ENCODE measurements around the gene ERBIN. TPM values are rescaled to one million over a fixed set of nuclear protein-coding genes. Genes with fewer than 3 reads are reported as not detected.

Gene ERBIN
- total and polyA plus RNA-seq, 5 donors from 2014 or later = 21.5 to 114 (median 39.3) TPM

DNA sequence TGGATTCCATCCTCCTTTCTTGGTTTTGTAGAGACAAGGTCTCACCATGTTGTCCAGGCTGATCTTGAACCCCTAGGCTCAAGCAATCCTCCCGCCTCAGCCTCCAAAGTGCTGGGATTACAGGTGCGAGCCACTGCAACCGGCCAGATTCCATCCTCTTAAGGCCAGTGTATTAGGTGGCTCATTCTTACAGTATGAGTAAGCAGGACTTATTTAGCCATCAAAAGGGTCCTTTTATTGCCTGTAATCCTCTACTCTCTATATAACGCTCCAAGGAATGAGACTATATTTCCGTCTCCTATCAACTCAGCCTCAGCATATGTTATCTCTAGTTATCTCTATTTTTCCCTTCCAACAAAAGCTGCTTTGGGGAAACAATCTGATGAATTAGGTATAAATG lies 3.0 kb upstream of the ERBIN start:
- H3K27me3 Mint-ChIP-seq = no peaks in the 10 kb centered on the region
- Histone ChIP-seq H3K4me3 (ENCODE audit: low read depth, low read length) (no peak overlapping the region), H3K27me3 (ENCODE audit: control insufficient read depth, insufficient read depth, low read length) (no peaks in the 10 kb centered on the region), H3K9me3 (ENCODE audit: control insufficient read depth in 2 of 2, low read length in 2 of 2) (no peaks in the 10 kb centered on the region), H3K4me1 (ENCODE audit: control insufficient read depth, insufficient read depth, low read length, poor library complexity, severe bottlenecking) (peaks cover 20% of the 10 kb centered on the region), H3K27ac (ENCODE audit: insufficient read depth, low read length, poor library complexity, severe bottlenecking) (no peak overlapping the region), H3K36me3 (ENCODE audit: control insufficient read depth, insufficient read depth, low read length) (no peaks in the 10 kb centered on the region)
- no peak for DNase-seq
- H3K36me3 Mint-ChIP-seq = no peaks in the 10 kb centered on the region
- H3K4me3 Mint-ChIP-seq = peak overlapping the region in 2 of 4 donors; percentile 7 to 20
- H3K27ac Mint-ChIP-seq = peak overlapping the region in 2 of 3 donors; percentile 60 to 90
- H3K9me3 Mint-ChIP-seq = peaks cover 0 to 2% (median 0%) of the 10 kb centered on the region in 7 donors
- ATAC-seq (ENCODE audit: low read depth in 2 of 2) = no peak
- peaks cover 10 to 22% (median 15%) of the 10 kb centered on the region in 4 donors for H3K4me1 Mint-ChIP-seq

- H3K4me3 ChIP-seq (ENCODE audit: low read depth, low read length) = peak overlapping the region; percentile 75
- H3K36me3 Mint-ChIP-seq = peaks cover 2% of the 10 kb centered on the region
- peak overlapping the region; percentile 88 for H3K27ac ChIP-seq (ENCODE audit: insufficient read depth, low read length, poor library complexity, severe bottlenecking)
- H3K27me3 ChIP-seq (ENCODE audit: control insufficient read depth, insufficient read depth, low read length) = no peaks in the 10 kb centered on the region
- H3K27ac Mint-ChIP-seq = peak overlapping the region; percentile 90 to 95 (median 95)
- DNase-seq (no peak), ATAC-seq (ENCODE audit: low read depth in 2 of 2) (peak in 1 of 2 donors; percentile 4)
- no peaks in the 10 kb centered on the region for H3K36me3 ChIP-seq (ENCODE audit: control insufficient read depth, insufficient read depth, low read length)
- no peaks in the 10 kb centered on the region for H3K27me3 Mint-ChIP-seq
- H3K9me3 ChIP-seq (ENCODE audit: control insufficient read depth in 2 of 2, low read length in 2 of 2) = no peaks in the 10 kb centered on the region
- H3K4me1 Mint-ChIP-seq = peaks cover 10 to 29% (median 18%) of the 10 kb centered on the region in 4 donors
- peaks cover 30% of the 10 kb centered on the region for H3K4me1 ChIP-seq (ENCODE audit: control insufficient read depth, insufficient read depth, low read length, poor library complexity, severe bottlenecking)
- H3K9me3 Mint-ChIP-seq = peaks cover 0 to 2% (median 0%) of the 10 kb centered on the region in 7 donors
- peak overlapping the region; percentile 89 to 97 (median 94) for H3K4me3 Mint-ChIP-seq
These were observed 1.9 kb upstream of the ERBIN start for GRCh38 chr5:65924366-65925043.

DNA sequence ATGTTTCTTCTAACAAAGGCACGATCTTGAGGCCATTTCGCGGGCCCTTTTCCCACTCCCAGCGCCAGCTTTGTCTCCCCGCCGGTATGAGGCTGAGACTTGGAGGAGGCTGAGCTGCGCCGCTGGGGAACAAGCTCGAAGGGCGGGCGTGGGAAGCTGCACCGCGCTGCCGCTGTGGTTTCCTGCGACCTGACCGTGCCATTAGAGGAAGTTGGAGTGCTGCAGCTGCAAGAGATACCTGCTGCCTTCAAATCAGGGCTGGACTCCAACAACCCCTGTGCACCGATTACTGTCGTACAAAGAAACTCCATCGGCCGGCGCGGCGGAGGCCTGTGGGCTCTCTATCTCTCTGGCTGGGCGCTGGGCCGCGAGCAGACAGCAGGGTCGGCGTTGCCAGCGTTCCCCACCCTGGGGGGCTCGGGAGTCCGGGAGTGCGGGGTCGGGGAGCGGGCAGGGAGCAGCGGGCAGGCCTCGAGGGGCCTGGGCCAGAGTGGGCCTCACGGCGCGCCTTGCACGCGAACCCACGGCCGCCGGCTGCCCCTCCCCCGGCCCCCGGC lies 1.3 kb upstream of the ERBIN start:
- H3K4me1 ChIP-seq (ENCODE audit: control insufficient read depth, insufficient read depth, low read length, poor library complexity, severe bottlenecking) = peaks cover 36% of the 10 kb centered on the region
- no peaks in the 10 kb centered on the region for H3K36me3 ChIP-seq (ENCODE audit: control insufficient read depth, insufficient read depth, low read length)
- Mint-ChIP-seq H3K4me1 (peaks cover 10 to 35% (median 22%) of the 10 kb centered on the region in 4 donors), H3K27me3 (no peaks in the 10 kb centered on the region), H3K36me3 (peaks cover 8% of the 10 kb centered on the region), H3K4me3 (peak overlapping the region; percentile 89 to 97 (median 94)), H3K27ac (peak overlapping the region; percentile 90 to 95 (median 95)), H3K9me3 (peaks cover 0 to 2% (median 0%) of the 10 kb centered on the region in 7 donors)
- no peaks in the 10 kb centered on the region for H3K27me3 ChIP-seq (ENCODE audit: control insufficient read depth, insufficient read depth, low read length)
- DNase-seq (peak; percentile 63 to 89 (median 79)), ATAC-seq (ENCODE audit: low read depth in 2 of 2) (peak; percentile 61 to 67)
- peak overlapping the region; percentile 75 for H3K4me3 ChIP-seq (ENCODE audit: low read depth, low read length)
- no peaks in the 10 kb centered on the region for H3K9me3 ChIP-seq (ENCODE audit: control insufficient read depth in 2 of 2, low read length in 2 of 2)
- peak overlapping the region; percentile 88 for H3K27ac ChIP-seq (ENCODE audit: insufficient read depth, low read length, poor library complexity, severe bottlenecking)

- H3K27ac Mint-ChIP-seq = peak overlapping the region; percentile 90 to 95 (median 92)
- H3K9me3 Mint-ChIP-seq = peaks cover 0 to 2% (median 0%) of the 10 kb centered on the region in 7 donors
- ATAC-seq (ENCODE audit: low read depth in 2 of 2) (peak; percentile 75 to 76), DNase-seq (peak; percentile 78 to 89 (median 84))
- H3K4me1 Mint-ChIP-seq = peaks cover 16 to 41% (median 25%) of the 10 kb centered on the region in 4 donors
- no peak overlapping the region for H3K4me3 ChIP-seq (ENCODE audit: low read depth, low read length)
- H3K36me3 ChIP-seq (ENCODE audit: control insufficient read depth, insufficient read depth, low read length) = no peaks in the 10 kb centered on the region
- H3K27ac ChIP-seq (ENCODE audit: insufficient read depth, low read length, poor library complexity, severe bottlenecking) = peak overlapping the region; percentile 95
- peaks cover 11% of the 10 kb centered on the region for H3K36me3 Mint-ChIP-seq
- H3K4me3 Mint-ChIP-seq = peak overlapping the region; percentile 91 to 97 (median 94)
- H3K27me3 ChIP-seq (ENCODE audit: control insufficient read depth, insufficient read depth, low read length) = no peaks in the 10 kb centered on the region
- H3K4me1 ChIP-seq (ENCODE audit: control insufficient read depth, insufficient read depth, low read length, poor library complexity, severe bottlenecking) = peaks cover 42% of the 10 kb centered on the region
- no peaks in the 10 kb centered on the region for H3K27me3 Mint-ChIP-seq
- H3K9me3 ChIP-seq (ENCODE audit: control insufficient read depth in 2 of 2, low read length in 2 of 2) = no peaks in the 10 kb centered on the region
These were observed 637 bp upstream of the ERBIN start for GRCh38 chr5:65925601-65926275.

DNA sequence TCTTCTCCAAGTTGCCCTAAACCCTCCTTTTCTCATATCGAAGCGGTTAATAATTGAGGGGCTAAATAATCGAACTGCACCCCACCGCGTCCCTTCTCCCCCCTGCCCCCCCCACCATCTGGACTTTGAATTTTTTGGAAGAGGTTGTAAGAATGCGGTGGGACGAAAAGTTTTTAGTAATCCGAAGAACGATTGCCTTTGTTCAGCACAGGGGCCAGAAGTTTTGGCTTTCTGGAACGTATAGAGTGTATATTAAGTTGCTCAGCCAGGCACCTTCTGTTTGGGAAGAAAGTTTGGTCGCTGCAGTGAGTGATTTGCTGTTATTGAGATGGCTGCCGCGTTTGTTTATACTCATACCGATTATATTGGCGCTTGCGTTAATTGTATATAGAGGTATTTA lies 518 bp downstream of the ERBIN start:
- peak overlapping the region; percentile 93 to 99 (median 96) for H3K4me3 Mint-ChIP-seq

DNA sequence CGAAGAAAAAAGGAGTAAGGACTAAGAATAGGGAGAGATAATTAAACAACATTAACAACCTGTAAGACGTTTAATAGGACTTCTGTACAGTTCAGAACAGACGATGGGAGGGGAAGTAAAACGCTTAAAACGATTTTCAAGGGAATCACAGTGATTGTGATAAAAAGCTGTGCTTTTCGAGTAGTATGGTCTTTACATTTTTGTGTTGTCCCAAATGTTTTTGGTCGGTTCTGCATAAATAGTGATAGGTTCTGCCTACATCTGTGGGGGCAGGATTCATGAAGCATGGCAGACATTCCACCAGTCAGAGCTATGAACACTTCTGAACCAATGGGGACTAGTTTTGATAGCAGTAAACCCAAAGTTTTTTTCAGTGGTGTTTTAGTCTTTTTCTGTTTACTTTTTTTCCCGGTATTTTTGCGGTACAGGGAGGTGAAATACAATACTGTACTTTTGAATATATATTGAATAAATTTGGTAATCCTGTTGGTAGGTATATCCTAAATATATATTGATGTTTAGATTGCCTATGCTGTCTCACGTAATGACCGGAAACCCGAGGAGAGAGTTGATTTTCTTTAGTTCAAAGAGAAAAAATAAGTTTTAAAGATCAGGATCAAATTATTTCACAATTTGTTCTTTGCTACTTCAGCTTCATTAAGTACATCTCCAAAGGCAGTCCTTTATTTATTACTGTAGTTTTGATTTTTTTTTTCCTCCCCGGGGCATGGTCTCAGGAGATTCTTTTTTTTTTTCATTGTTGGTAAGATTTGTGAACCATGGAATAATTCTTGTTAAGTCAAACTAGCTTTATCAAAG lies 1.3 kb downstream of the ERBIN start:
- peak overlapping the region; percentile 93 to 99 (median 96) for H3K4me3 Mint-ChIP-seq

More for the DNA sequence above, 518 bp downstream of the ERBIN start:
- ATAC-seq (ENCODE audit: low read depth in 2 of 2) = no peak
- Histone ChIP-seq H3K27me3 (ENCODE audit: control insufficient read depth, insufficient read depth, low read length) (no peaks in the 10 kb centered on the region), H3K36me3 (ENCODE audit: control insufficient read depth, insufficient read depth, low read length) (no peaks in the 10 kb centered on the region), H3K4me1 (ENCODE audit: control insufficient read depth, insufficient read depth, low read length, poor library complexity, severe bottlenecking) (peaks cover 48% of the 10 kb centered on the region), H3K4me3 (ENCODE audit: low read depth, low read length) (peak overlapping the region; percentile 100), H3K9me3 (ENCODE audit: control insufficient read depth in 2 of 2, low read length in 2 of 2) (no peaks in the 10 kb centered on the region), H3K27ac (ENCODE audit: insufficient read depth, low read length, poor library complexity, severe bottlenecking) (peak overlapping the region; percentile 95)
- Mint-ChIP-seq H3K4me1 (peaks cover 22 to 48% (median 30%) of the 10 kb centered on the region in 4 donors), H3K9me3 (peaks cover 0 to 2% (median 0%) of the 10 kb centered on the region in 7 donors), H3K27me3 (no peaks in the 10 kb centered on the region), H3K27ac (peak overlapping the region; percentile 83 to 95 (median 90)), H3K36me3 (peaks cover 12% of the 10 kb centered on the region)
- peak in 2 of 3 donors; percentile 11 to 42 for DNase-seq

DNA sequence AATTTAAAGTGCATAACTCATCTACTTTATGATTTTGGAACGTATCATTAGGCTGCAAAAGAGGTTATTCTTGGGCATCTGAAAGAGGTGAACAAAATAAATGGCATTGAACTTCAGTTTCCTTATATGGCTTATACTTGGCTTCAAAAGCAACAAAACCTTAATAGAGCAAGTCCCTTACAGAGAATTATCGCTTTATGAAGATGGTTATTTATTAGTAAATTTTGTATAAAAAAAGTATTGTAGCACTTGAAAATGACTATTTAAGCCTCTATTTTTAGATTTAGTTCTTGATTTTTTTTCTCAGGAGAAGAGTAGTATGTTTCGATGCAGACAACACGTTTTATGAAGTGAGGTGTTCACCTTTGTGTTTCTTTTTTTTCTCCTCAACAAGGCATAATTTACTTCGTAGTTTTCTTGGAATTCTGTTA lies 2.0 kb downstream of the ERBIN start:
- no peaks in the 10 kb centered on the region for H3K36me3 ChIP-seq (ENCODE audit: control insufficient read depth, insufficient read depth, low read length)
- H3K27me3 ChIP-seq (ENCODE audit: control insufficient read depth, insufficient read depth, low read length) = no peaks in the 10 kb centered on the region
- H3K36me3 Mint-ChIP-seq = peaks cover 12% of the 10 kb centered on the region
- peak in 1 of 3 donors; percentile 20 for DNase-seq
- H3K27me3 Mint-ChIP-seq = no peaks in the 10 kb centered on the region
- no peaks in the 10 kb centered on the region for H3K9me3 ChIP-seq (ENCODE audit: control insufficient read depth in 2 of 2, low read length in 2 of 2)
- H3K4me3 ChIP-seq (ENCODE audit: low read depth, low read length) = peak overlapping the region; percentile 100
- peaks cover 28 to 58% (median 34%) of the 10 kb centered on the region in 4 donors for H3K4me1 Mint-ChIP-seq
- peaks cover 56% of the 10 kb centered on the region for H3K4me1 ChIP-seq (ENCODE audit: control insufficient read depth, insufficient read depth, low read length, poor library complexity, severe bottlenecking)
- no peak for ATAC-seq (ENCODE audit: low read depth in 2 of 2)
- H3K27ac ChIP-seq (ENCODE audit: insufficient read depth, low read length, poor library complexity, severe bottlenecking) = peak overlapping the region; percentile 95
- peaks cover 0 to 2% (median 0%) of the 10 kb centered on the region in 7 donors for H3K9me3 Mint-ChIP-seq
- H3K4me3 Mint-ChIP-seq = peak overlapping the region; percentile 93 to 99 (median 96)
- H3K27ac Mint-ChIP-seq = peak overlapping the region; percentile 7 to 90 (median 83)

More for the DNA sequence above, 1.3 kb downstream of the ERBIN start:
- Histone ChIP-seq H3K36me3 (ENCODE audit: control insufficient read depth, insufficient read depth, low read length) (no peaks in the 10 kb centered on the region), H3K27me3 (ENCODE audit: control insufficient read depth, insufficient read depth, low read length) (no peaks in the 10 kb centered on the region), H3K4me3 (ENCODE audit: low read depth, low read length) (peak overlapping the region; percentile 100), H3K4me1 (ENCODE audit: control insufficient read depth, insufficient read depth, low read length, poor library complexity, severe bottlenecking) (peaks cover 50% of the 10 kb centered on the region), H3K9me3 (ENCODE audit: control insufficient read depth in 2 of 2, low read length in 2 of 2) (no peaks in the 10 kb centered on the region), H3K27ac (ENCODE audit: insufficient read depth, low read length, poor library complexity, severe bottlenecking) (peak overlapping the region; percentile 95)
- H3K27me3 Mint-ChIP-seq = no peaks in the 10 kb centered on the region
- H3K36me3 Mint-ChIP-seq = peaks cover 12% of the 10 kb centered on the region
- peak; percentile 6 to 74 (median 55) for DNase-seq
- peak overlapping the region; percentile 83 to 95 (median 90) for H3K27ac Mint-ChIP-seq
- peaks cover 0 to 2% (median 0%) of the 10 kb centered on the region in 7 donors for H3K9me3 Mint-ChIP-seq
- H3K4me1 Mint-ChIP-seq = peaks cover 22 to 55% (median 32%) of the 10 kb centered on the region in 4 donors
- ATAC-seq (ENCODE audit: low read depth in 2 of 2) = peak; percentile 13 to 24
